Activated CD4-positive, alpha-beta memory T cell treated with anti-CD3 and anti-CD28 coated beads for 36 hours (primary cell): ENCODE measurements around the gene MPHOSPH9. TPM values are rescaled to one million over a fixed set of nuclear protein-coding genes. Genes with fewer than 3 reads are reported as not detected.

ENCODE experiments used
- CTCF ChIA-PET: fragments of 350-600 bp; sonication (Branson Sonifier 250); formaldehyde crosslinking; loops from one replicate; lab custom pipeline; 2021; ENCODE audit warnings: antibody characterized with exemption, inconsistent platforms; lab: Charles Lee
- POLR2A ChIA-PET: fragments of 350-600 bp; sonication (Branson Sonifier 250); formaldehyde crosslinking; loops from one replicate; lab custom pipeline; 2021; ENCODE audit warnings: antibody characterized with exemption; lab: Charles Lee
- DNase-seq: peaks from one replicate; pipeline ENCODE4 v3.0.0-alpha.2; 2020
- H3K27ac Mint-ChIP-seq: one replicate; pipeline ENCODE4 v1.8.0; 2021; ENCODE audit warnings: mixed read lengths
- H3K27me3 Mint-ChIP-seq: one replicate; pipeline ENCODE4 v1.8.0; 2021; ENCODE audit warnings: mixed read lengths
- H3K36me3 Mint-ChIP-seq: one replicate; pipeline ENCODE4 v1.8.0; 2021; ENCODE audit warnings: mixed read lengths
- H3K4me1 Mint-ChIP-seq: one replicate; pipeline ENCODE4 v1.8.0; 2021; ENCODE audit warnings: low read depth, mixed read lengths
- H3K4me3 Mint-ChIP-seq: one replicate; pipeline ENCODE4 v1.8.0; 2021; ENCODE audit warnings: mild to moderate bottlenecking, mixed read lengths
- H3K9me3 Mint-ChIP-seq: one replicate; pipeline ENCODE4 v1.8.0; 2021; ENCODE audit warnings: mixed read lengths
- intact Hi-C: fragments of 100-400 bp; cut with micrococcal nuclease; formaldehyde crosslinking; loops from one replicate; pipeline ENCODE4 v1.15.1; 2023
- total RNA-seq, 2 experiments: library from RNA; stranded (reverse); gene quantifications; one replicate each; pipeline ENCODE4 v1.2.3, GENCODE V29; 2021

The MPHOSPH9 gene
- total RNA-seq, 2 experiments from 2014 or later: 88.8 to 97.6 TPM

GRCh38 chr12:123119808-123120207 lies 113.1 kb downstream of the MPHOSPH9 start:
- DNase-seq: peak; percentile 71
- intact Hi-C loops: loop anchor here (1.0 kb wide), 1 partner anchor 44 kb away; no protein-coding TSS in a partner anchor
- Mint-ChIP-seq H3K27me3 (no peaks in the 10 kb centered on the region), H3K9me3 (no peaks in the 10 kb centered on the region), H3K36me3 (no peaks in the 10 kb centered on the region), H3K4me3 (no peak overlapping the region), H3K4me1 (peaks cover 49% of the 10 kb centered on the region), H3K27ac (peak overlapping the region; percentile 65)
- CTCF ChIA-PET: interaction anchor here (0.7 to 1.0 kb wide), 2 partner anchors 13 to 41 kb away, joined by 3 read pairs; no protein-coding TSS in a partner anchor
- POLR2A ChIA-PET: interaction anchor here (2.2 kb wide), 1 partner anchor 44 kb away, joined by 10 read pairs; no protein-coding TSS in a partner anchor

- CTCF ChIA-PET: interaction anchor here (0.5 kb wide), 1 partner anchor 43 kb away, joined by 3 read pairs; no protein-coding TSS in a partner anchor
- H3K36me3 Mint-ChIP-seq: no peaks in the 10 kb centered on the region
- POLR2A ChIA-PET: interaction anchor here (1.5 kb wide), 1 partner anchor 114 kb away, joined by 4 read pairs; the partner anchor contains the start of genes MPHOSPH9 and MTRFR
- no peaks in the 10 kb centered on the region for H3K27me3 Mint-ChIP-seq
- no peak overlapping the region for H3K4me3 Mint-ChIP-seq
- peaks cover 52% of the 10 kb centered on the region for H3K4me1 Mint-ChIP-seq
- intact Hi-C loops: no loop called here
- no peak overlapping the region for H3K27ac Mint-ChIP-seq
- DNase-seq: no peak
- no peaks in the 10 kb centered on the region for H3K9me3 Mint-ChIP-seq
Observed at GRCh38 chr12:123118497-123118896, 114.4 kb downstream of the MPHOSPH9 start.

- Mint-ChIP-seq H3K4me3 (no peak overlapping the region), H3K9me3 (no peaks in the 10 kb centered on the region), H3K4me1 (peaks cover 28% of the 10 kb centered on the region), H3K27ac (no peak overlapping the region), H3K36me3 (no peaks in the 10 kb centered on the region), H3K27me3 (no peaks in the 10 kb centered on the region)
- no peak for DNase-seq
- ChIA-PET POLR2A (no interaction called here), CTCF (no interaction called here)
- intact Hi-C loops: no loop called here
Observed at GRCh38 chr12:123115409-123116121, 117.4 kb downstream of the MPHOSPH9 start.

GRCh38 chr12:123114304-123115083 lies 118.4 kb downstream of the MPHOSPH9 start:
- CTCF ChIA-PET: no interaction called here
- H3K36me3 Mint-ChIP-seq: no peaks in the 10 kb centered on the region
- no peaks in the 10 kb centered on the region for H3K9me3 Mint-ChIP-seq
- H3K4me1 Mint-ChIP-seq: peaks cover 18% of the 10 kb centered on the region
- no peak overlapping the region for H3K27ac Mint-ChIP-seq
- H3K27me3 Mint-ChIP-seq: no peaks in the 10 kb centered on the region
- POLR2A ChIA-PET: no interaction called here
- H3K4me3 Mint-ChIP-seq: no peak overlapping the region
- DNase-seq: no peak
- intact Hi-C loops: no loop called here

- DNase-seq: no peak
- H3K27me3 Mint-ChIP-seq: no peaks in the 10 kb centered on the region
- no peaks in the 10 kb centered on the region for H3K36me3 Mint-ChIP-seq
- H3K4me3 Mint-ChIP-seq: no peak overlapping the region
- H3K4me1 Mint-ChIP-seq: peaks cover 19% of the 10 kb centered on the region
- intact Hi-C loops: no loop called here
- CTCF ChIA-PET: no interaction called here
- no peak overlapping the region for H3K27ac Mint-ChIP-seq
- no peaks in the 10 kb centered on the region for H3K9me3 Mint-ChIP-seq
- POLR2A ChIA-PET: no interaction called here
Observed at GRCh38 chr12:123113026-123113425, 119.9 kb downstream of the MPHOSPH9 start.

- Mint-ChIP-seq H3K27ac (no peak overlapping the region), H3K9me3 (no peaks in the 10 kb centered on the region), H3K27me3 (no peaks in the 10 kb centered on the region), H3K4me3 (no peak overlapping the region), H3K4me1 (peaks cover 33% of the 10 kb centered on the region), H3K36me3 (peaks cover 3% of the 10 kb centered on the region)
- no peak for DNase-seq
- intact Hi-C loops: no loop called here
- CTCF ChIA-PET: no interaction called here
- POLR2A ChIA-PET: no interaction called here
Observed at GRCh38 chr12:123111498-123112165, 121.3 kb downstream of the MPHOSPH9 start.

GRCh38 chr12:123109319-123109772 lies 123.6 kb downstream of the MPHOSPH9 start:
- Mint-ChIP-seq H3K4me1 (peaks cover 31% of the 10 kb centered on the region), H3K9me3 (no peaks in the 10 kb centered on the region), H3K27me3 (no peaks in the 10 kb centered on the region), H3K36me3 (peaks cover 3% of the 10 kb centered on the region), H3K4me3 (no peak overlapping the region), H3K27ac (no peak overlapping the region)
- no peak for DNase-seq
- intact Hi-C loops: no loop called here
- ChIA-PET CTCF (no interaction called here), POLR2A (no interaction called here)

GRCh38 chr12:123108682-123109066 lies 124.3 kb downstream of the MPHOSPH9 start:
- H3K4me3 Mint-ChIP-seq: no peak overlapping the region
- no peak overlapping the region for H3K27ac Mint-ChIP-seq
- H3K36me3 Mint-ChIP-seq: peaks cover 3% of the 10 kb centered on the region
- no peaks in the 10 kb centered on the region for H3K9me3 Mint-ChIP-seq
- POLR2A ChIA-PET: no interaction called here
- no peak for DNase-seq
- intact Hi-C loops: no loop called here
- no peaks in the 10 kb centered on the region for H3K27me3 Mint-ChIP-seq
- peaks cover 30% of the 10 kb centered on the region for H3K4me1 Mint-ChIP-seq
- CTCF ChIA-PET: no interaction called here

- intact Hi-C loops: loop anchor here (1.0 kb wide), 1 partner anchor 32 kb away; no protein-coding TSS in a partner anchor
Observed at GRCh38 chr12:123107926-123108681, 124.8 kb downstream of the MPHOSPH9 start.

GRCh38 chr12:123106640-123107359 lies 126.1 kb downstream of the MPHOSPH9 start:
- peaks cover 35% of the 10 kb centered on the region for H3K4me1 Mint-ChIP-seq
- H3K4me3 Mint-ChIP-seq: peak overlapping the region; percentile 27
- POLR2A ChIA-PET: interaction anchor here (0.6 to 1.2 kb wide), 2 partner anchors 29 to 32 kb away, joined by 3 to 5 read pairs; no protein-coding TSS in a partner anchor

More at GRCh38 chr12:123107926-123108681, 124.8 kb downstream of the MPHOSPH9 start:
- Mint-ChIP-seq H3K27me3 (no peaks in the 10 kb centered on the region), H3K4me3 (no peak overlapping the region), H3K36me3 (peaks cover 3% of the 10 kb centered on the region), H3K27ac (peak overlapping the region; percentile 89), H3K4me1 (peaks cover 30% of the 10 kb centered on the region), H3K9me3 (no peaks in the 10 kb centered on the region)
- POLR2A ChIA-PET: no interaction called here
- CTCF ChIA-PET: no interaction called here
- DNase-seq: no peak

More at GRCh38 chr12:123106640-123107359, 126.1 kb downstream of the MPHOSPH9 start:
- H3K27me3 Mint-ChIP-seq: no peaks in the 10 kb centered on the region
- peak; percentile 81 for DNase-seq
- intact Hi-C loops: loop anchor here (1.0 kb wide), 1 partner anchor 30 kb away; no protein-coding TSS in a partner anchor
- CTCF ChIA-PET: interaction anchor here (1.0 kb wide), 1 partner anchor 14 kb away, joined by 3 read pairs; no protein-coding TSS in a partner anchor
- H3K27ac Mint-ChIP-seq: peak overlapping the region; percentile 89
- H3K36me3 Mint-ChIP-seq: peaks cover 3% of the 10 kb centered on the region
- H3K9me3 Mint-ChIP-seq: no peaks in the 10 kb centered on the region
